BLaER1 treated with 17β-estradiol and CSF1 and Interleukin-3, amounts not matched to agents 10 nM and 100 nM (cell line): ENCODE results near the gene PTPN14.
"Not testable (repeated sequence)": the region's sequence is repeated elsewhere in the genome, so short reads cannot be mapped to it uniquely, and the experiment has no call there.

Experiments
- H3K27ac ChIP-seq, 11 experiments: shearing (Covaris generic); formaldehyde crosslinking; 2 replicates each; pipeline ENCODE4 v1.8.1; 2022
- H3K27me3 ChIP-seq, 11 experiments: shearing (Covaris generic); formaldehyde crosslinking; 2 replicates each; pipeline ENCODE4 v1.8.1; 2022
- H3K36me3 ChIP-seq, 11 experiments: shearing (Covaris generic); formaldehyde crosslinking; 2 replicates each; pipeline ENCODE4 v1.8.1; 2022
- H3K4me1 ChIP-seq, 10 experiments: shearing (Covaris generic); formaldehyde crosslinking; 2 replicates each; pipeline ENCODE4 v1.8.1; 2022
- H3K4me2 ChIP-seq, 11 experiments: shearing (Covaris generic); formaldehyde crosslinking; 2 replicates each; pipeline ENCODE4 v1.8.1; 2022
- H3K4me3 ChIP-seq, 10 experiments: shearing (Covaris generic); formaldehyde crosslinking; 2 replicates each; pipeline ENCODE4 v1.8.1; 2022
- H3K9ac ChIP-seq, 11 experiments: shearing (Covaris generic); formaldehyde crosslinking; 2 replicates each; pipeline ENCODE4 v1.8.1; 2022
- H3K9me3 ChIP-seq, 11 experiments: shearing (Covaris generic); formaldehyde crosslinking; replicated peaks in 1 of 11; 2 replicates each; pipeline ENCODE4 v1.8.1; 2022
- H4K20me1 ChIP-seq, 11 experiments: shearing (Covaris generic); formaldehyde crosslinking; 2 replicates each; pipeline ENCODE4 v1.8.1; 2022
- Cebpa-rat ChIP-seq, 11 experiments: shearing (Covaris generic); IDR thresholded peaks; 2 replicates each; pipeline ENCODE4 v1.8.1; 2022

The PTPN14 gene

DNA sequence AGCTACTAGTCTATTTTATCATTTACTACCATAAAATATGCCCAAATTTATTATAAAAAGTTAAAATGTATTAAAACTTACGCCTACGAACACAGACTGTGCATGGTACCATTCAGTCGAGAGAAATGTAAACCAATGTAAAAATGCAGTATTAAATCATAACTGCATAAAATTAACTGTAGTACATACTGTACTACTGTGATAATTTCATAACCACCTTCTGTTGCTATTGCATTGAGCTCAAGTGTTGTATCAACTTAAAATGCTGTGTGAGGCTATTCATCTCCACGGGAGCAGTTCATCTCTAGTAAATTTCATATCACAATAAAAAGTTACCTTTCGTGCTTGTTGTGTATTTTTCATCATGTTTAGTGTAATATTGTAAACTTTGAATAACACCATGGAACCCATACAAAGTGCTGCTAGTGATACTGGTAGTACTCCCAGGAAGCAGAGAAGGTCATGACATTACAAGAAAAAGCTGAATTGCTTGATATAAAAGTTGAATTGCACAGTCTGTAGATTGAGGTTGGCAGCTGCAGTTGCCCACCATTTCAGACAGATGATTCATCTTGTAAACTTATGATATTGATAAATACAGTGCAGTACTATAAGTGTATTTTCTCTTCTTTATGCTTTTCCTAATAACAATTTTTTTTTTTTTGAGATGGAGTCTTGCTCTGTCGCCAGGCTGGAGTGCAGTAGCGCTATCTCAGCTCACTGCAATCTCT lies 32.6 kb upstream of the PTPN14 start:
- no peak overlapping the region for H3K4me2 ChIP-seq
- no peak overlapping the region for H3K9ac ChIP-seq
- no peak for TF ChIP-seq Cebpa-rat (IDR thresholded peaks at IDR 0.05)
- H3K36me3 ChIP-seq, result no peaks in the 10 kb centered on the region
- H3K4me1 ChIP-seq, result peaks cover 8 to 18% (median 9%) of the 10 kb centered on the region in 10 experiments; a peak in 18 of 20 replicates
- H3K27me3 ChIP-seq, result no peaks in the 10 kb centered on the region
- no peak overlapping the region for H3K27ac ChIP-seq
- no peaks in the 10 kb centered on the region for H3K9me3 ChIP-seq
- H3K4me3 ChIP-seq, result no peak overlapping the region
- H4K20me1 ChIP-seq, result no peaks in the 10 kb centered on the region

GRCh38 chr1:214583113-214583512 lies 31.7 kb upstream of the PTPN14 start:
- Histone ChIP-seq H3K27ac (no peak overlapping the region), H3K9ac (no peak overlapping the region)

DNA sequence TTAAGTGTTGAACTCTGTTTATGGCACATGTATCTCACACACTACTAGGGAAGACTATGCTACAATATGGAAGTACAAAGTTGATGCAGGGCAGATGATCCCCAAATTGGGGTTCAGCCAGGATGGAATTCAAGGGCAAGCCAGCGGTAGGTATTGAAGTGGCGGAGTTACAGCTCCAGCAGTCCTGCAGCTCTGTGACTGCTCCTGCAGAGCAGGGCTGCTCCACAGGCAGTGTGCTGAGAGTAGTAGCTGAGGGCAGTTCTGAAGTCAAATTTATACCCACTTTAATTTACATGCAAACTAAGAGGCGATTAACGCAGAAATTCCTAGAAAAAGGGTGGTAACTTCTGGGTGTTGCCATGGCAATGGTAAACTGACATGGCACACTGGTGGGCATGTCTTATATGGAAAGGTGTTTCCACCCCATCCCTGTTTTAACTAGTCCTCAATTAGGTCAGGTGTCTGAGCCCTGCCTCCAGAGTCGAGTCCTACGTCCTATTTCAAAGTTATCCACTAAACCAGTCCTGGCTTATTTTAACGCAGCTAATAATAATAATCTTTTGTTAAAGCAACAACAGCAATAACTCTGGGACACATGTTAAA lies 31.0 kb upstream of the PTPN14 start:
- Histone ChIP-seq H3K4me2 (no peak overlapping the region), H3K27ac (no peak overlapping the region), H3K4me3 (no peak overlapping the region), H3K9me3 (peaks cover 5 to 10% (median 6%) of the 10 kb centered on the region in 11 experiments; a peak in 21 of 22 replicates), H4K20me1 (no peaks in the 10 kb centered on the region), H3K36me3 (no peaks in the 10 kb centered on the region), H3K9ac (no peak overlapping the region), H3K27me3 (no peaks in the 10 kb centered on the region), H3K4me1 (peaks cover 8 to 18% (median 11%) of the 10 kb centered on the region in 10 experiments; a peak in 18 of 20 replicates)
- no peak for TF ChIP-seq Cebpa-rat (IDR thresholded peaks at IDR 0.05)

More at GRCh38 chr1:214583113-214583512, 31.7 kb upstream of the PTPN14 start:
- no peaks in the 10 kb centered on the region for H3K27me3 ChIP-seq
- peaks cover 0 to 3% (median 0%) of the 10 kb centered on the region in 11 experiments; a peak in 6 of 22 replicates for H3K9me3 ChIP-seq
- H3K4me2 ChIP-seq, result no peak overlapping the region
- H3K4me1 ChIP-seq, result peaks cover 8 to 18% (median 11%) of the 10 kb centered on the region in 10 experiments; a peak in 18 of 20 replicates
- H3K4me3 ChIP-seq, result no peak overlapping the region
- H4K20me1 ChIP-seq, result no peaks in the 10 kb centered on the region
- TF ChIP-seq Cebpa-rat (IDR thresholded peaks at IDR 0.05), result no peak
- no peaks in the 10 kb centered on the region for H3K36me3 ChIP-seq

- H4K20me1 ChIP-seq, result no peaks in the 10 kb centered on the region
- no peak for TF ChIP-seq Cebpa-rat (IDR thresholded peaks at IDR 0.05)
- H3K27me3 ChIP-seq, result no peaks in the 10 kb centered on the region
- H3K27ac ChIP-seq, result no peak overlapping the region
- peaks cover 11 to 16% (median 13%) of the 10 kb centered on the region in 11 experiments for H3K9me3 ChIP-seq
- H3K36me3 ChIP-seq, result peaks cover 0 to 5% (median 0%) of the 10 kb centered on the region in 11 experiments; a peak in 2 of 22 replicates
- H3K9ac ChIP-seq, result no peak overlapping the region
- peaks cover 8 to 18% (median 11%) of the 10 kb centered on the region in 10 experiments; a peak in 18 of 20 replicates for H3K4me1 ChIP-seq
- H3K4me3 ChIP-seq, result no peak overlapping the region
- no peak overlapping the region for H3K4me2 ChIP-seq
Measured at GRCh38 chr1:214581785-214582184, 30.4 kb upstream of the PTPN14 start.

DNA sequence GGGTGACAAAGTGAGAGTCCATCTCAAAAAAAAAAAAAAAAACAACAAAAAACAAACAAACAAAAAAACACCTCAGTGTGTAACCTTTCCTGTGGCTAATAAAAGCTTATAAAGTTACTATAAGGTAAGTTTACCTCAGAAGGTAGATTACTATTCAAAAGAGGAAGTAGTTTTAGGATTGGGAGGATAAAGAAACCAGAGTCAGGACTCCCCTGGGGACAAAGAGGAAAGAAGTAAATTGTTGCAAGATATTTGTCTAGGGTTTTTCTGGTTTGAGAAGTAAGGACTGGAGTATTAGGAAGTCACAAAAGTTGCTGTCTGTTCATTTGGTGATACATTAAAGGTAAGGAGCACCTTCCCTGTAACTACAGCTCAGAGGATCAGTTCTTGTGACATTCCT lies 27.8 kb upstream of the PTPN14 start:
- Histone ChIP-seq H3K9ac (no peak overlapping the region), H3K36me3 (peaks cover 0 to 8% (median 0%) of the 10 kb centered on the region in 11 experiments; a peak in 2 of 22 replicates), H3K4me3 (no peak overlapping the region), H4K20me1 (no peaks in the 10 kb centered on the region), H3K27ac (peak overlapping the region in 3 of 11 experiments; percentile 10 to 42 (median 40); a peak in 2 of 22 replicates), H3K4me1 (peaks cover 0 to 15% (median 10%) of the 10 kb centered on the region in 10 experiments; a peak in 14 of 20 replicates), H3K4me2 (peak overlapping the region in 8 of 11 experiments; percentile 8 to 59 (median 44); a peak in 13 of 22 replicates), H3K9me3 (peaks cover 25 to 36% (median 32%) of the 10 kb centered on the region in 11 experiments), H3K27me3 (no peaks in the 10 kb centered on the region)
- no peak for TF ChIP-seq Cebpa-rat (IDR thresholded peaks at IDR 0.05)

DNA sequence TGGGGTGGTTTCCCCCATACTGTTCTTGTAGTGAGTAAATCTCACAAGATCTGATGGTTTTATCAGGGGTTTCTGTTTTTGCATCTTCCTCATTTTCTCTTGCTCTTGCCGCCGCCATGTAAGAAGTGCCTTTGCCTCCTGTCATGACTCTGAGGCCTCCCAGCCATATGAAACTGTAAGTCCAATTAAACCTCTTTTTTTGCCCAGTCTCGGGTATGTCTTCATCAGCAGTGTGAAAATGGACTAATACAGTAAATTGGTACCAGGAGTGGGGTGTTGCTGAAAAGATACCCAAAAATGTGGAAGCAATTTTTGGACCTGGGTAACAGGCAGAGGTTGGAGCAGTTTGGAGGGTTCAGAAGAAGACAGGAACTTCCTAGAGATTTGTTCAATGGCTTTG lies 24.7 kb upstream of the PTPN14 start:
- Histone ChIP-seq H3K4me1 (peaks cover 0 to 15% (median 10%) of the 10 kb centered on the region in 10 experiments; a peak in 14 of 20 replicates), H3K9me3 (peaks cover 25 to 36% (median 32%) of the 10 kb centered on the region in 11 experiments)
- H3K27ac ChIP-seq, H3K9ac ChIP-seq, H3K4me2 ChIP-seq, H3K36me3 ChIP-seq, H4K20me1 ChIP-seq, H3K4me3 ChIP-seq, H3K27me3 ChIP-seq: not testable (repeated sequence)

DNA sequence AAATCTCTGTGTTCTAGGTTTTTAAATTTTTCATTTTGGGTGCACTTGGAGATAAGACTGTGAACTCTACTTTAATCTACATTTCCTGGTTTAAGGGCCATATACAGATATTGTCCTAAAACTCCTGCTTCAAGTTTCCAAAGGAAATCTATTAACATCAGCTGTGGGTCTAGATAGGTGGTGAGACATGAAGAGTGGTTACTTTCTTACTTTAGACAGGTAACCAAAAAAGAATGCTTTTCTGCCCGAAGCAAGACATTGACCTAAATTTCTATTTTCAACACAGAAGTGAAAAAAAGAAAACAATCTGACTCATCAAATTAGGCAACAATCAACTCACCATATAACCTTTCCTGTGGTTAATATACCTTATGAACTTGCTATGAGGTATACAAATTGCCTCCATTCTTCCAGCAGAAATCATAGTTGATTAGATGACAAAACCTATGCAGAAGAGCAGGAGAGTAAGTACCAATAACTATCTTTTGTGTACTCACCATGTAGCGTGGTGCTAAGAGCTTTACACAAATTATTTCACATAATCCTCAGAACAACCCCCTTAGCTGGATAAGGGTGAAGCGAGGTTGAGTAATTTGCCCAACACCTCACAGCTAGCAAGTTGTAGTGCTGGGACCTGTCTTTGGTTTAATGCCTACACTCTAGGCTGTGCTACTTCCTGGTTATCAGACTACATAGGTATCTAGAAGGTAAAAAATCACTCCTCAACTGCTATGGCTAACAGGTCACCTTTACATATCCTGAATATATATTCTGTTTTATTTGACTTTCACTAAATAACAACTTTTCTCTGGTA lies 23.4 kb upstream of the PTPN14 start:
- TF ChIP-seq Cebpa-rat (IDR thresholded peaks at IDR 0.05), result no peak
- Histone ChIP-seq H3K36me3 (peaks cover 0 to 8% (median 0%) of the 10 kb centered on the region in 11 experiments; a peak in 2 of 22 replicates), H3K9ac (no peak overlapping the region), H3K4me1 (peaks cover 0 to 14% (median 10%) of the 10 kb centered on the region in 10 experiments; a peak in 14 of 20 replicates), H3K4me2 (no peak overlapping the region), H3K4me3 (no peak overlapping the region), H3K27me3 (no peaks in the 10 kb centered on the region), H3K27ac (no peak overlapping the region), H3K9me3 (peaks cover 25 to 36% (median 32%) of the 10 kb centered on the region in 11 experiments), H4K20me1 (no peaks in the 10 kb centered on the region)

DNA sequence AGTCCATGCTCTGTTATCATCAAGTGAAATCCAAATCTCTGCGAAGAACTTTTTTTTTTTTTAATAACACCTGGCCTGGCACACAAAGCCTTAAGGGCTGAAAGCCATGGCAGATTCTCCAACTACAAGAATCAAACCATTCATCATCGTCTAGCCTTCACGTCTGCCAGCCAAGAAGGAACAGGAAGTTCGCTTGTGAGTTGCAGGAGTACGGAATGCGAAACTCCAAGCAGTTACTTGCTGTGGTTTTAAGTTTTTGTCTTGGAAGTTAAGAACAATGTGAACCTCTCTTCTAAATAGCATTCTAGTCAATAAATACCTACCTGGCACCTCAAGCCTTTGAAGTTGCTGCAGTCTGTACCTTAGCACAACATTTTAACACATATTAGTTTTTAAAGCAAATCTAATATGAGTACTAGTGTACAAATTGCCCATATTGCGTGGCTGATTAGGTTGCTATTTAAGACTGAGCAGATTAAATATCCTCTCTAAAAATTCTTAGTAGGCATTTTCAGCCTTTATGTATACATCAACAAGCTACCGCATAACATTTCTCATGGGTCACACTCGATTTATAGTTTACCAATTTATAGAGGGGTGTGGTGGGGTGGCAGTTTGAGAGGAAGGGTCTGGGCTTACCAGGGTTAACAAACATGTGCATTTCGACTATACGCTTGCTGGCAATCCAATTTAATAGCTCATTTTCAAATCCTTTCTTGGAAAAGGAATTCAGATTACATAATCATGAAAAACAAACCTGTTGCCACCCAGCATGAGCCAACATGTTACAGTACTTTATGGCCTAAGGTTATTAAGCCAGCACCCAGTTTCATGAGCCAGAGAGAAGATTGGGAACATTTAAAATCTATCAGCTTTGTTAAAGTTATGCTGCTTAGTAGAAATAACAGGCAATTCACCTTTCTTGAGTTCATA lies 22.2 kb upstream of the PTPN14 start:
- H3K9me3 ChIP-seq, result peaks cover 25 to 36% (median 32%) of the 10 kb centered on the region in 11 experiments
- H3K9ac ChIP-seq, result no peak overlapping the region
- no peaks in the 10 kb centered on the region for H3K27me3 ChIP-seq
- TF ChIP-seq Cebpa-rat (IDR thresholded peaks at IDR 0.05), result no peak
- no peak overlapping the region for H3K27ac ChIP-seq
- H3K4me2 ChIP-seq, result no peak overlapping the region
- peaks cover 0 to 8% (median 0%) of the 10 kb centered on the region in 11 experiments; a peak in 2 of 22 replicates for H3K36me3 ChIP-seq
- H3K4me3 ChIP-seq, result no peak overlapping the region
- no peaks in the 10 kb centered on the region for H4K20me1 ChIP-seq
- H3K4me1 ChIP-seq, result peaks cover 0 to 2% (median 0%) of the 10 kb centered on the region in 10 experiments; a peak in 2 of 20 replicates
